GM12878 (cell line): ENCODE measurements around the gene NGF.

Experiments
- CTCF ChIP-seq, 3 experiments: IDR thresholded peaks in 2 of 3; conservative IDR thresholded peaks in 1 of 3; 2 replicates each; pipeline ENCODE4 v1.5.1; 2011; ENCODE audit warnings: low read depth in 3 of 3, low read length in 3 of 3, mild to moderate bottlenecking in 3 of 3, control low read depth in 2 of 3, moderate library complexity in 2 of 3, inconsistent platforms in 1 of 3, mixed read lengths in 1 of 3; ENCODE audit not compliant: control insufficient read depth in 2 of 3, insufficient read depth in 1 of 3; ENCODE audit errors: extremely low read depth in 1 of 3
- PBX3 ChIP-seq: IDR thresholded peaks from 2 replicates; pipeline ENCODE4 v1.6.1; 2011; ENCODE audit warnings: mild to moderate bottlenecking, low read depth, low read length, moderate library complexity; ENCODE audit not compliant: insufficient replicate concordance
- RAD21 ChIP-seq: IDR thresholded peaks from 2 replicates; pipeline ENCODE4 v1.6.1; 2011; ENCODE audit warnings: mild to moderate bottlenecking, low read depth, low read length, moderate library complexity; ENCODE audit not compliant: insufficient read depth
- RB1 ChIP-seq: fragments of 450-650 bp; formaldehyde crosslinking; IDR thresholded peaks from 2 replicates; pipeline ENCODE4 v1.6.1; 2017; ENCODE audit warnings: mild to moderate bottlenecking, borderline replicate concordance
- ZNF274 ChIP-seq: IDR thresholded peaks from one replicate; pipeline ENCODE4 v1.8.0; 2011; ENCODE audit not compliant: insufficient read length, insufficient read depth
- ZSCAN29 ChIP-seq: fragments of 450-650 bp; IDR thresholded peaks from 2 replicates; pipeline ENCODE4 v1.6.1; 2017; ENCODE audit warnings: mild to moderate bottlenecking, moderate library complexity

GRCh38 chr1:115348636-115349035 lies 10.6 kb upstream of the NGF start:
- TF ChIP-seq RB1 (no peak), PBX3 (no peak), ZNF274 (no peak), CTCF (IDR thresholded peaks at IDR 0.05 in 2 of 3, conservative IDR thresholded peaks at IDR 0.05 in 1 of 3; ENCODE audit: control insufficient read depth in 2 of 3, extremely low read depth in 1 of 3, insufficient read depth in 1 of 3, low read depth in 3 of 3, low read length in 3 of 3) (no peak), ZSCAN29 (no peak), RAD21 (no peak)
